Measurements from ENCODE around the gene CEP170B.
"Not testable (repeated sequence)": the region's sequence is repeated elsewhere in the genome, so short reads cannot be mapped to it uniquely, and the experiment has no call there.

Gene CEP170B

GRCh38 chr14:104844306-104845032 is 20.6 kb upstream of the CEP170B start:
- no peak for DNase-seq

GRCh38 chr14:104845033-104845666 is 19.9 kb upstream of the CEP170B start:
- no peak for DNase-seq

GRCh38 chr14:104845834-104846441 is 19.1 kb upstream of the CEP170B start:
- DNase-seq, result no peak

GRCh38 chr14:104852280-104852663 is 12.8 kb upstream of the CEP170B start:
- no peak for DNase-seq

GRCh38 chr14:104855532-104856090 is 9.5 kb upstream of the CEP170B start:
- DNase-seq, result no peak

- DNase-seq, result no peak
Measured at GRCh38 chr14:104856157-104856868, 8.8 kb upstream of the CEP170B start.

GRCh38 chr14:104856869-104857860 is 7.9 kb upstream of the CEP170B start:
- no peak for DNase-seq

- DNase-seq, result not testable (repeated sequence)
Measured at GRCh38 chr14:104857931-104858330, 7.1 kb upstream of the CEP170B start.

GRCh38 chr14:104858811-104859426 is 6.1 kb upstream of the CEP170B start:
- no peak for DNase-seq

- DNase-seq, result no peak
Measured at GRCh38 chr14:104859900-104860299, 5.2 kb upstream of the CEP170B start.

GRCh38 chr14:104860414-104860813 is 4.7 kb upstream of the CEP170B start:
- no peak for DNase-seq

- no peak for DNase-seq
Measured at GRCh38 chr14:104863131-104863862, 1.8 kb upstream of the CEP170B start.

GRCh38 chr14:104863923-104864266 is 1.2 kb upstream of the CEP170B start:
- DNase-seq, result no peak

- peak; percentile 19 for DNase-seq
Measured at GRCh38 chr14:104864267-104865080, 594 bp upstream of the CEP170B start.

- peak; percentile 49 for DNase-seq
Measured at GRCh38 chr14:104865631-104866441, 768 bp downstream of the CEP170B start.

GRCh38 chr14:104866451-104867370 is 1.6 kb downstream of the CEP170B start:
- no peak for DNase-seq

- no peak for DNase-seq
Measured at GRCh38 chr14:104867371-104868059, 2.4 kb downstream of the CEP170B start.

Data from stimulated activated CD4-positive, alpha-beta T cell treated with anti-CD3 and anti-CD28 coated beads, Interleukin-4, amount 100 ng/mL, for 1 hour (primary cell).